ENCODE results near the gene MROH8.

DNA sequence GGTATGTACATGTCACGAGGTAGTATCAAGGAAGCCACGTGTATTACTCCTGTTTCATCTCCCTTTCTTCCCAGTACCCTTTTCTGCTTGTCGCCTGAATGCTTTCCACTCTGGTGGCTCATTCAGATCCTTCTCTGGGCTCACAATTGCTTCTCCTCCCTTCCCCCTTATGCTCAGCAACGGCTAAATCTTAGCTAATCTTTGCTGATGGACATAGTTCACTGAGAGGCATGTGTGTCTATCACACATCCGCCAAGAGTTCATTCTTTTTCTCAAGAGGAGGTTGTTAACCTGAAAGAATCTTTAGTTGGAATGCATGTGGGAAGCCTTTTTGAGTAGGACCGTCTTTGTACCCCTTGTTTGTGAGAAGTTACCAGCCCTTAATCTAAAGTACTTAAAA lies 25.8 kb upstream of the MROH8 start:
- TF ChIP-seq, protein P1, sequence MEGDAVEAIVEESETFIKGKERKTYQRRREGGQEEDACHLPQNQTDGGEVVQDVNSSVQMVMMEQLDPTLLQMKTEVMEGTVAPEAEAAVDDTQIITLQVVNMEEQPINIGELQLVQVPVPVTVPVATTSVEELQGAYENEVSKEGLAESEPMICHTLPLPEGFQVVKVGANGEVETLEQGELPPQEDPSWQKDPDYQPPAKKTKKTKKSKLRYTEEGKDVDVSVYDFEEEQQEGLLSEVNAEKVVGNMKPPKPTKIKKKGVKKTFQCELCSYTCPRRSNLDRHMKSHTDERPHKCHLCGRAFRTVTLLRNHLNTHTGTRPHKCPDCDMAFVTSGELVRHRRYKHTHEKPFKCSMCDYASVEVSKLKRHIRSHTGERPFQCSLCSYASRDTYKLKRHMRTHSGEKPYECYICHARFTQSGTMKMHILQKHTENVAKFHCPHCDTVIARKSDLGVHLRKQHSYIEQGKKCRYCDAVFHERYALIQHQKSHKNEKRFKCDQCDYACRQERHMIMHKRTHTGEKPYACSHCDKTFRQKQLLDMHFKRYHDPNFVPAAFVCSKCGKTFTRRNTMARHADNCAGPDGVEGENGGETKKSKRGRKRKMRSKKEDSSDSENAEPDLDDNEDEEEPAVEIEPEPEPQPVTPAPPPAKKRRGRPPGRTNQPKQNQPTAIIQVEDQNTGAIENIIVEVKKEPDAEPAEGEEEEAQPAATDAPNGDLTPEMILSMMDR (IDR thresholded peaks at IDR 0.05) = no peak
- no peak for TF ChIP-seq POLR2A (IDR thresholded peaks at IDR 0.05)
- no peak for TF ChIP-seq POLR2AphosphoS5 (IDR thresholded peaks at IDR 0.05)

All from gastroesophageal sphincter (tissue), 3 donors.